ENCODE data around the gene TSNAXIP1. TPM values are rescaled to one million over a fixed set of nuclear protein-coding genes. Genes with fewer than 3 reads are reported as not detected.

TSNAXIP1 gene
- total and polyA plus RNA-seq, 2 experiments from 2014 or later = 0.65 to 1.2 TPM

GRCh38 chr16:67871256-67871655 is 64.6 kb downstream of the TSNAXIP1 start:
- H4K20me1 ChIP-seq (ENCODE audit: insufficient read depth) = no peaks in the 10 kb centered on the region
- H3K4me1 ChIP-seq (ENCODE audit: insufficient read depth) = peaks cover 9% of the 10 kb centered on the region

GRCh38 chr16:67872131-67872630 is 65.5 kb downstream of the TSNAXIP1 start:
- no peaks in the 10 kb centered on the region for H3K9me2 ChIP-seq (ENCODE audit: insufficient read depth)
- no peak for DNase-seq
- peak overlapping the region; percentile 78; the same call in 1 of the 2 replicates for H3K4me3 ChIP-seq
- 25 to 33% methylated on average over 2 of the region's 2 CpGs for WGBS, 2 experiments (ENCODE audit: low coverage in 1 of 2, low lambda C conversion rate in 2 of 2, missing lambda C conversion rate in 2 of 2)
- no peaks in the 10 kb centered on the region for H3K9me3 ChIP-seq (ENCODE audit: low read depth)
- in situ Hi-C loops (cut with MboI) = no loop called here
- peaks cover 25% of the 10 kb centered on the region for H3F3A ChIP-seq (ENCODE audit: insufficient read depth)
- peak overlapping the region; percentile 95 for H3K9ac ChIP-seq
- peaks cover 9% of the 10 kb centered on the region for H3K4me1 ChIP-seq (ENCODE audit: insufficient read depth)
- H3K27ac ChIP-seq = peak overlapping the region; percentile 71
- H3K79me2 ChIP-seq (ENCODE audit: insufficient read depth) = peaks cover 60% of the 10 kb centered on the region
- H2AFZ ChIP-seq = 0 out of 2 replicates have a peak overlapping the region, but pooled peaks have one; percentile 74
- peaks cover 22% of the 10 kb centered on the region; the same call in 1 of the 2 replicates for H3K36me3 ChIP-seq (ENCODE audit: low read depth)
- no peak for TF ChIP-seq EZH2 (IDR thresholded peaks at IDR 0.05; ENCODE audit: insufficient read depth, poor library complexity, severe bottlenecking)
- no peak for TF ChIP-seq EZH2phosphoT487 (IDR thresholded peaks at IDR 0.05; ENCODE audit: insufficient read depth, low read depth)
- H4K20me1 ChIP-seq (ENCODE audit: insufficient read depth) = no peaks in the 10 kb centered on the region
- no peak overlapping the region for H3K4me2 ChIP-seq (ENCODE audit: unreplicated experiment)
- H3K27me3 ChIP-seq (replicated peaks; ENCODE audit: insufficient read depth) = no peaks in the 10 kb centered on the region

More at GRCh38 chr16:67871256-67871655, 64.6 kb downstream of the TSNAXIP1 start:
- WGBS, 2 experiments (ENCODE audit: low coverage in 1 of 2, low lambda C conversion rate in 2 of 2, missing lambda C conversion rate in 2 of 2) = 67 to 74% methylated on average over 3 of the region's 3 CpGs
- no peak overlapping the region for H3K4me2 ChIP-seq (ENCODE audit: unreplicated experiment)
- H3K9me3 ChIP-seq (ENCODE audit: low read depth) = no peaks in the 10 kb centered on the region
- no peak for DNase-seq
- peaks cover 25% of the 10 kb centered on the region for H3F3A ChIP-seq (ENCODE audit: insufficient read depth)
- no peaks in the 10 kb centered on the region for H3K9me2 ChIP-seq (ENCODE audit: insufficient read depth)
- no peak overlapping the region for H3K27ac ChIP-seq
- no peak overlapping the region for H3K4me3 ChIP-seq
- no peak overlapping the region for H2AFZ ChIP-seq
- no peaks in the 10 kb centered on the region for H3K27me3 ChIP-seq (replicated peaks; ENCODE audit: insufficient read depth)
- no peak for TF ChIP-seq EZH2 (IDR thresholded peaks at IDR 0.05; ENCODE audit: insufficient read depth, poor library complexity, severe bottlenecking)
- TF ChIP-seq EZH2phosphoT487 (IDR thresholded peaks at IDR 0.05; ENCODE audit: insufficient read depth, low read depth) = no peak
- no peak overlapping the region for H3K9ac ChIP-seq
- peaks cover 30% of the 10 kb centered on the region; the same call in 1 of the 2 replicates for H3K36me3 ChIP-seq (ENCODE audit: low read depth)
- peaks cover 60% of the 10 kb centered on the region for H3K79me2 ChIP-seq (ENCODE audit: insufficient read depth)
- in situ Hi-C loops (cut with MboI) = no loop called here

GRCh38 chr16:67872631-67873434 is 66.1 kb downstream of the TSNAXIP1 start, which contains the start of gene EDC4:
TSS of gene EDC4 (plus strand) at chr16:67873052. CDS start at chr16:67873262, 210 bp downstream.
- Histone ChIP-seq H3K9ac (peak within 1 kb of the TSS; percentile 95), H3K4me1 (ENCODE audit: insufficient read depth) (peaks cover 9% of the 10 kb centered on the region), H3K79me2 (ENCODE audit: insufficient read depth) (peaks cover 60% of the 10 kb centered on the region), H3K27me3 (replicated peaks; ENCODE audit: insufficient read depth) (no peaks in the 10 kb centered on the region), H3K4me2 (ENCODE audit: unreplicated experiment) (peak within 1 kb of the TSS; percentile 84), H4K20me1 (ENCODE audit: insufficient read depth) (no peaks in the 10 kb centered on the region), H3K9me3 (ENCODE audit: low read depth) (no peaks in the 10 kb centered on the region), H3F3A (ENCODE audit: insufficient read depth) (peaks cover 25% of the 10 kb centered on the region), H2AFZ (peak within 1 kb of the TSS; percentile 74), H3K9me2 (ENCODE audit: insufficient read depth) (no peaks in the 10 kb centered on the region), H3K36me3 (ENCODE audit: low read depth) (peaks cover 16% of the 10 kb centered on the region; the same call in 1 of the 2 replicates), H3K27ac (peak within 1 kb of the TSS; percentile 71), H3K4me3 (peak within 1 kb of the TSS; percentile 78)
- peak; percentile 91 for DNase-seq
- TF ChIP-seq EZH2 (IDR thresholded peaks at IDR 0.05; ENCODE audit: insufficient read depth, poor library complexity, severe bottlenecking) (no peak), EZH2phosphoT487 (IDR thresholded peaks at IDR 0.05; ENCODE audit: insufficient read depth, low read depth) (no peak)
- in situ Hi-C loops (cut with MboI) = no loop called here
- 5 to 6% methylated on average over 36 to 42 of the region's 72 CpGs for WGBS, 2 experiments (ENCODE audit: low coverage in 1 of 2, low lambda C conversion rate in 2 of 2, missing lambda C conversion rate in 2 of 2)

GRCh38 chr16:67873435-67874370 is 67.0 kb downstream of the TSNAXIP1 start:
- WGBS, 2 experiments (ENCODE audit: low coverage in 1 of 2, low lambda C conversion rate in 2 of 2, missing lambda C conversion rate in 2 of 2) = 11% methylated on average over 20 to 23 of the region's 23 CpGs
- H3K4me1 ChIP-seq (ENCODE audit: insufficient read depth) = peaks cover 9% of the 10 kb centered on the region
- H3K79me2 ChIP-seq (ENCODE audit: insufficient read depth) = peaks cover 54% of the 10 kb centered on the region
- peak overlapping the region; percentile 84 for H3K4me2 ChIP-seq (ENCODE audit: unreplicated experiment)
- H4K20me1 ChIP-seq (ENCODE audit: insufficient read depth) = no peaks in the 10 kb centered on the region
- peak overlapping the region; percentile 78 for H3K4me3 ChIP-seq
- in situ Hi-C loops (cut with MboI) = no loop called here
- H3K9me3 ChIP-seq (ENCODE audit: low read depth) = no peaks in the 10 kb centered on the region
- TF ChIP-seq EZH2phosphoT487 (IDR thresholded peaks at IDR 0.05; ENCODE audit: insufficient read depth, low read depth) (no peak), EZH2 (IDR thresholded peaks at IDR 0.05; ENCODE audit: insufficient read depth, poor library complexity, severe bottlenecking) (no peak)
- H3K9ac ChIP-seq = peak overlapping the region; percentile 95
- H3K9me2 ChIP-seq (ENCODE audit: insufficient read depth) = no peaks in the 10 kb centered on the region
- DNase-seq = peak; percentile 60
- H3K27me3 ChIP-seq (replicated peaks; ENCODE audit: insufficient read depth) = no peaks in the 10 kb centered on the region
- peaks cover 25% of the 10 kb centered on the region for H3F3A ChIP-seq (ENCODE audit: insufficient read depth)
- H3K27ac ChIP-seq = peak overlapping the region; percentile 71
- peaks cover 13% of the 10 kb centered on the region; the same call in 1 of the 2 replicates for H3K36me3 ChIP-seq (ENCODE audit: low read depth)
- H2AFZ ChIP-seq = peak overlapping the region; percentile 74

All from GM23248 (cell line).